Smooth muscle cell of the pulmonary artery (primary cell): ENCODE results near the gene GRIA3. TPM values are rescaled to one million over a fixed set of nuclear protein-coding genes. Genes with fewer than 3 reads are reported as not detected.

Source experiments
- total RNA-seq: library from RNA; depleted of rRNA; stranded (reverse); fragments of >200 nt; gene quantifications from 2 replicates; pipeline ENCODE4 v1.2.3, GENCODE V29; 2014

The GRIA3 gene
- 8.4 and 21.5 TPM in 2 replicates for total RNA-seq

DNA sequence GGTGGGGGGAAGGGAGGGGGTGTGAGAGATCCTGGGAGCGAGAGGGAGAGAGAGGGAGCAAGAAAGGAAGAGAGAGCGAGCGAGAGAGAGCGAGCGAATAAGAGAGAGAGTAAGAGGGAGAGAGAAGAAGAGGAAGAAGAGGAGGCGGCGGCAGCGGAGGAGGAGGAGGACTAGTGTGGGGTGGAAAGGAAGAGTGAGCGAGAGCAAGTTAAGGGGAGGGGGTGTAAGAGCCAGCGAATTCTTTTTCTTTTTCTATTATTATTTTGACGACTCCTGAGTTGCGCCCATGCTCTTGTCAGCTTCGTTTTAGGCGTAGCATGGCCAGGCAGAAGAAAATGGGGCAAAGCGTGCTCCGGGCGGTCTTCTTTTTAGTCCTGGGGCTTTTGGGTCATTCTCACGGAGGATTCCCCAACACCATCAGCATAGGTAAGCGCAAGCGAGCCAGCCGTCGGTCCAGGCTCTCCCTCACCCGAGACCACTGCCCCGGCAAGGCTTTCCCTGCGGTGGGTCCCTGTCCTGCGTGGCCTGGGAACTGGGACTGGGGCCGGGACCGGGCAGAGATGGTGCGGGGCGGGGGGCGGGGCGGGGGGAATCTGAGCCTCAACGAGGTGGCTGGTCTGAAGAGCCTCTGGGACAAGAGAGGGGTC, at the start of gene GRIA3:
TSS of gene GRIA3 (plus strand) at position 60 of the 647 bp plus-strand sequence. CDS start at position 318, 258 bp downstream.

